Central memory CD8-positive, alpha-beta T cell (primary cell): ENCODE results near the gene PPHLN1.

ENCODE experiments used
- ATAC-seq: fragments of 150-1000 bp; cut with Tn5 transposase; replicated peaks from 2 replicates; pipeline ENCODE4 v1.10.0; 2022; ENCODE audit warnings: mild to moderate bottlenecking, moderate FRiP score, moderate number of reproducible peaks; ENCODE audit not compliant: poor library complexity, severe bottlenecking; ENCODE audit errors: extremely low read depth
- DNase-seq, 2 donors: peaks; one replicate each; pipeline ENCODE4 v3.0.0; 2021; ENCODE audit warnings: low spot score in 2 of 2
- H3K27ac Mint-ChIP-seq: one replicate; pipeline ENCODE4 v1.8.0; 2022; ENCODE audit warnings: low read depth, mild to moderate bottlenecking, moderate library complexity, mixed read lengths
- H3K27me3 Mint-ChIP-seq: one replicate; pipeline ENCODE4 v1.8.0; 2022; ENCODE audit warnings: mixed read lengths
- H3K36me3 Mint-ChIP-seq: one replicate; pipeline ENCODE4 v1.8.0; 2022; ENCODE audit warnings: mild to moderate bottlenecking, moderate library complexity, mixed read lengths; ENCODE audit not compliant: insufficient read depth
- H3K4me1 Mint-ChIP-seq: one replicate; pipeline ENCODE4 v1.8.0; 2022; ENCODE audit warnings: mixed read lengths
- H3K4me3 Mint-ChIP-seq: one replicate; pipeline ENCODE4 v1.8.0; 2022; ENCODE audit warnings: mild to moderate bottlenecking, moderate library complexity, mixed read lengths
- H3K9me3 Mint-ChIP-seq: one replicate; pipeline ENCODE4 v1.8.0; 2022; ENCODE audit warnings: mixed read lengths

Gene PPHLN1

GRCh38 chr12:42482748-42483520 lies 157.0 kb downstream of the PPHLN1 start:
- DNase-seq, result peak; percentile 16 to 22
- H3K4me3 Mint-ChIP-seq, result peak overlapping the region; percentile 70
- H3K27me3 Mint-ChIP-seq, result peaks cover 90% of the 10 kb centered on the region
- peaks cover 9% of the 10 kb centered on the region for H3K4me1 Mint-ChIP-seq
- peaks cover 2% of the 10 kb centered on the region for H3K36me3 Mint-ChIP-seq
- no peaks in the 10 kb centered on the region for H3K9me3 Mint-ChIP-seq
- H3K27ac Mint-ChIP-seq, result no peak overlapping the region
- ATAC-seq, result peak; percentile 59

- H3K27ac Mint-ChIP-seq, result peak overlapping the region; percentile 82
- H3K4me1 Mint-ChIP-seq, result peaks cover 9% of the 10 kb centered on the region
- DNase-seq, result no peak
- ATAC-seq, result no peak
- H3K4me3 Mint-ChIP-seq, result peak overlapping the region; percentile 95
- H3K9me3 Mint-ChIP-seq, result no peaks in the 10 kb centered on the region
- peaks cover 90% of the 10 kb centered on the region for H3K27me3 Mint-ChIP-seq
- peaks cover 2% of the 10 kb centered on the region for H3K36me3 Mint-ChIP-seq
Measured at GRCh38 chr12:42483521-42483790, 157.5 kb downstream of the PPHLN1 start.

- peaks cover 2% of the 10 kb centered on the region for H3K36me3 Mint-ChIP-seq
- no peaks in the 10 kb centered on the region for H3K9me3 Mint-ChIP-seq
- peaks cover 83% of the 10 kb centered on the region for H3K27me3 Mint-ChIP-seq
- DNase-seq, result no peak
- no peak overlapping the region for H3K4me3 Mint-ChIP-seq
- no peak overlapping the region for H3K27ac Mint-ChIP-seq
- H3K4me1 Mint-ChIP-seq, result peaks cover 9% of the 10 kb centered on the region
- no peak for ATAC-seq
Measured at GRCh38 chr12:42484996-42485395, 159.0 kb downstream of the PPHLN1 start.

GRCh38 chr12:42485823-42486222 lies 159.9 kb downstream of the PPHLN1 start:
- peaks cover 2% of the 10 kb centered on the region for H3K36me3 Mint-ChIP-seq
- DNase-seq, result no peak
- H3K4me1 Mint-ChIP-seq, result peaks cover 9% of the 10 kb centered on the region

GRCh38 chr12:42486407-42486806 lies 160.4 kb downstream of the PPHLN1 start:
- DNase-seq (no peak), ATAC-seq (no peak)
- Mint-ChIP-seq H3K4me1 (peaks cover 9% of the 10 kb centered on the region), H3K27ac (no peak overlapping the region), H3K4me3 (no peak overlapping the region), H3K36me3 (peaks cover 2% of the 10 kb centered on the region), H3K9me3 (no peaks in the 10 kb centered on the region), H3K27me3 (peaks cover 75% of the 10 kb centered on the region)

More at GRCh38 chr12:42485823-42486222, 159.9 kb downstream of the PPHLN1 start:
- no peak overlapping the region for H3K27ac Mint-ChIP-seq
- ATAC-seq, result no peak
- H3K9me3 Mint-ChIP-seq, result no peaks in the 10 kb centered on the region
- H3K27me3 Mint-ChIP-seq, result peaks cover 81% of the 10 kb centered on the region
- H3K4me3 Mint-ChIP-seq, result no peak overlapping the region

GRCh38 chr12:42490261-42490842 lies 164.4 kb downstream of the PPHLN1 start:
- no peaks in the 10 kb centered on the region for H3K36me3 Mint-ChIP-seq
- DNase-seq, result no peak
- no peak for ATAC-seq
- no peak overlapping the region for H3K27ac Mint-ChIP-seq
- no peak overlapping the region for H3K4me3 Mint-ChIP-seq
- no peaks in the 10 kb centered on the region for H3K9me3 Mint-ChIP-seq
- H3K4me1 Mint-ChIP-seq, result no peaks in the 10 kb centered on the region
- H3K27me3 Mint-ChIP-seq, result peaks cover 45% of the 10 kb centered on the region
